Brain microvascular endothelial cell (primary cell): ENCODE measurements around the gene CREB3L4.

Experiments
- DNase-seq: peaks from one replicate; pipeline ENCODE4 v3.0.0-alpha.2; 2020
- H3K27ac ChIP-seq: fragments of 250-450 bp; sonication (Bioruptor Pico); 2 replicates; pipeline ENCODE4 v1.5.1; 2020; ENCODE audit warnings: mild to moderate bottlenecking, moderate library complexity
- H3K27me3 ChIP-seq: fragments of 250-450 bp; sonication (Bioruptor Pico); replicated peaks from 2 replicates; pipeline ENCODE4 v1.5.1; 2020; ENCODE audit warnings: mild to moderate bottlenecking
- H3K36me3 ChIP-seq: fragments of 250-450 bp; sonication (Bioruptor Pico); replicated peaks from 2 replicates; pipeline ENCODE4 v1.5.1; 2020; ENCODE audit warnings: mild to moderate bottlenecking
- H3K4me3 ChIP-seq: 2 replicates; pipeline ENCODE4 v1.5.1; 2011; ENCODE audit warnings: low read depth, mild to moderate bottlenecking, control low read depth, low read length, moderate library complexity
- CTCF ChIP-seq: IDR thresholded peaks from 2 replicates; pipeline ENCODE4 v1.5.1; 2011; ENCODE audit warnings: low read depth, mild to moderate bottlenecking, moderate library complexity, low read length, control low read depth, inconsistent platforms; ENCODE audit errors: missing control alignments
- in situ Hi-C: cut with HindIII; loops from 2 replicates; pipeline ENCODE4 v1.10.0; 2017; ENCODE audit warnings: low sequenced_read_pairs, low pct_ligation_motif_present

CREB3L4 gene, protein sequence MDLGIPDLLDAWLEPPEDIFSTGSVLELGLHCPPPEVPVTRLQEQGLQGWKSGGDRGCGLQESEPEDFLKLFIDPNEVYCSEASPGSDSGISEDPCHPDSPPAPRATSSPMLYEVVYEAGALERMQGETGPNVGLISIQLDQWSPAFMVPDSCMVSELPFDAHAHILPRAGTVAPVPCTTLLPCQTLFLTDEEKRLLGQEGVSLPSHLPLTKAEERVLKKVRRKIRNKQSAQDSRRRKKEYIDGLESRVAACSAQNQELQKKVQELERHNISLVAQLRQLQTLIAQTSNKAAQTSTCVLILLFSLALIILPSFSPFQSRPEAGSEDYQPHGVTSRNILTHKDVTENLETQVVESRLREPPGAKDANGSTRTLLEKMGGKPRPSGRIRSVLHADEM

DNA sequence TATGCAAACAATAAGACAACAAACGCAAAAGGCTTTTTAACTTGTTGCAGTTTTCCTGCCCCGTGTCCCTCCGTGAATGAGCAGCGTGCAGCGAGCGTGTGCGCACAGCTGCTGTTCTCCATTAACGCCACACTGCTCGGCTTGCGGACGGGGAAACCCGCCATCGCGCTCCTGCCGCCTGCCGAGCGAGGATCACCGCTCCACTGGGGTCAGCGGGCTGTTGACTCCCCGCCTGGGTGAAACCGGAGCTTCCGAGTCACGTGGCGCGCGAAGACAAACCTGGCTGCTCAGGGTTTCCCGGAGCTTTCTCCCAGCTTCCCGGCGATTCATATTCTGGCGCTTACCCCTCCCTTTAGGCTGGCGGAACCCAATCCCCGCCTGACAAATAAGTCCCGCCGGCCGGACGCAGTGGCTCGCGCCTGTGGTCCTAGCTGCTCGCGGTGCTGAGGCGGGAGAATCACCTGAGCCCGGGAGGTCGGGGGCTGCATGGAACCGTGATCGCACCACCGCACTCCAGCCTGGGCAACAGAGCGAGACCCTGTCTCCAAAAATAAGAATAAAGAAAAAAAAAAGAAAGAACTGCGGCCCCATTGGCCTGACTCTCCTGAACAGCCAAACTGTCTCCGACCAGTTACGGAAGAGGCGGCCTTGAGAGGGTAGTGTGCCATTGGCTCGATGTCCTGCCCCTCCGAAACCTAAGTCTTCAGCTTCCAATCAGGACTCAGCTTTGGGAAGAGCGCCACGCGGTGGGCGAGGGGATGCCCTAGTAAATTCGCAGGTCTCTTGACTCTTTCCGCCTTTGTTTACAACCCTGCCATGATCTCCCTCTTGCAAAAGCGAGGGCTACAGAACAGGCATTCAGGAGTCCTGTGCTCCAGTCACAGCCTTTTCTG, at the start of gene CREB3L4:
CREB3L4 (plus strand) TSS at position 796 of the 893 bp plus-strand sequence. CDS start 624 bp downstream, outside the sequence.
- Histone ChIP-seq H3K27me3 (no peaks in the 10 kb centered on the region), H3K36me3 (no peaks in the 10 kb centered on the region), H3K4me3 (peak within 1 kb of the TSS; percentile 56), H3K27ac (peak within 1 kb of the TSS; percentile 71)
- in situ Hi-C loops = no loop called here
- peak; percentile 61 for TF ChIP-seq CTCF
- DNase-seq = peak; percentile 94

DNA sequence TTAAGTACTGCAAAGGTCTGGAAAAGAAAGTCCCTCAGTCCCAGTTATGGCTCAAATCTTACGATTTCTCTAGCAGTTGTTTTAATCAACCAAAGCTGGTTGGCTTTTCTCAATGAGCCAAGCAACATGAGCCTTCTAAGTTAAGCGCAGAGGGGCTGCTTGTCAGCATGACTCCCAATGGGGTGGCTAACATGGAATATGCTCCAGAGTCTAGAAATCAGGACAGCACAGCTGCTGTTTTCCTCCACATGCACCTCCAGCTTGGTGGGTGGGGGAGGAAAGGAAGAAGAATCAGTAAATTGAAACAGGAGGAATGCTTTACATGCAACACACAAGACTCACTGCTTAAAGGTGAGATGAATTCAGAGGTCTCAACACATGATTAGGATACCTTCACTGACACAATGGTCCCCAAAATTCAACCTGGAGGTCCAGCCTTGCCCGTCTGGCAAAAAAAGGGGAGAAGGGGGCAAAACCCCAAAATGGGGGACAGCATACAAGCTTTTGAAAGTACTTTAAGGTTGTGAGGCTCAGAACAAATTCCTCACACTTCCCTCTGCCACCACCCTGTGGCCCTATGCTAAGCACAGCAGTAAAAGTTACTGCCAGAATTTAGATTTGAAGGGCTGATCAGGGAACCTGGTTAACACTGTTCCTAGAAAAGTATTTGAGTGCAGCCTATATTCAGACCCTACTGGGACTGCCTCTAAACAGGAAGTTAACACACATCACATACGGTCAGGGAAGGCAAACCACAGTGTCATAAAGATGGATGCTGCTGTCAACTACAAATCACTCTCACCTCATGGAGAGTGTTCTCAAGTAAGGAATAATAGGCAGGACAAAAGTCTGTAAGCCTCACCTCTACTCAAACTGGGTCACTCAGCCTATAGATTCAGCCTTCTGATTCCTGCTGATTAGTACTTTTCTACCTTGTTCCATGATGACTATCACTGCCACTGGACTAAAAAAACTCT, 47.5 kb upstream of the CREB3L4 start:
- Histone ChIP-seq H3K4me3 (no peak overlapping the region), H3K27ac (no peak overlapping the region), H3K36me3 (no peaks in the 10 kb centered on the region), H3K27me3 (no peaks in the 10 kb centered on the region)
- no peak for DNase-seq
- TF ChIP-seq CTCF = peak; percentile 54
- in situ Hi-C loops = no loop called here

- Histone ChIP-seq H3K4me3 (peak overlapping the region; percentile 87), H3K36me3 (no peaks in the 10 kb centered on the region), H3K27me3 (no peaks in the 10 kb centered on the region), H3K27ac (no peak overlapping the region)
- in situ Hi-C loops = no loop called here
- DNase-seq = no peak
- TF ChIP-seq CTCF = no peak
These were observed 46.5 kb upstream of the CREB3L4 start for GRCh38 chr1:153921080-153921802.

DNA sequence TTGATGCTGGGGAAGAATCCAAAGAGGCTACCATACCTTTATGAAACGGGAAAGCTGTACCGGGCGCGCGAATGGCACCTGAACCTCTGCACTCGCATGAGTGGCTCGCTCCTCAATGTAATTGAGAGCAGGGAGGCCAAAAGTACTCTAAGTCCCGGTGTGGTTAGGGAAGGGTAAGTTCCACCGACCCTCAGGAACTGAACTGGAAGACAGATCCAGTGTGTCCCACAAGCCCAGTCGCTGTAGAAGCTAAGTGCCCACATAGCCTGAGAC, 46.0 kb upstream of the CREB3L4 start:
- DNase-seq = no peak
- peak overlapping the region; percentile 87 for H3K4me3 ChIP-seq
- no peaks in the 10 kb centered on the region for H3K27me3 ChIP-seq
- in situ Hi-C loops = no loop called here
- TF ChIP-seq CTCF = no peak
- H3K36me3 ChIP-seq = no peaks in the 10 kb centered on the region
- no peak overlapping the region for H3K27ac ChIP-seq
